ENCODE data around the gene ARHGAP24.

DNA sequence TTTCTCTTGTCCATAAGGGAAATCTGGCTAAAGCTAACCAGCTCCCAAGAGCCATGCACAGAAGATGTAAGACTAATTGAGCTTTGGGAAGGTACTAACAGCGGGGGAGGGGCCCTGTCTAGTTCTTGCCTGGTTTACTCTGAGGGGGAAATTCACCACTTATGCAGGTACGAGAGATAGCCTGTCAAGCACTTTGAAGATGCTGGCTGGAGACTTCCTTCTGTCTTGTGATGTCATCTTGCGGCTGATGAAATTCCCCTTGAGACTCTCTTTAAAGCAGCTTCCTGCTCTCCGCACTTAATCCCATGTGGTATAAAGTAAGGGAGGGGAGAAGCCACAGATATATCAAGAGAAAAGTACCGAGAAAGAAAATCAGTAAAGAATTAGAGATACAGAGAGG lies 539.6 kb downstream of the ARHGAP24 start:
- TF ChIP-seq JUN (IDR thresholded peaks at IDR 0.05; ENCODE audit: borderline replicate concordance, insufficient read depth, insufficient read length, low read depth) (no peak), POLR2A (IDR thresholded peaks at IDR 0.05; ENCODE audit: low read depth, low read length) (no peak), EZH2 (IDR thresholded peaks at IDR 0.05; ENCODE audit: borderline replicate concordance, low read depth, low read length, severe bottlenecking) (no peak), POLR2AphosphoS5 (IDR thresholded peaks at IDR 0.05; ENCODE audit: insufficient read depth, low read depth, low read length) (no peak), MYC (IDR thresholded peaks at IDR 0.05; ENCODE audit: low read depth, low read length) (no peak), FOS (IDR thresholded peaks at IDR 0.05; ENCODE audit: borderline replicate concordance, insufficient read depth, low read length) (no peak), GATA2 (IDR thresholded peaks at IDR 0.05; ENCODE audit: insufficient read depth, insufficient read length, low read depth, low read length) (no peak)
- TF ChIP-seq, protein P1, sequence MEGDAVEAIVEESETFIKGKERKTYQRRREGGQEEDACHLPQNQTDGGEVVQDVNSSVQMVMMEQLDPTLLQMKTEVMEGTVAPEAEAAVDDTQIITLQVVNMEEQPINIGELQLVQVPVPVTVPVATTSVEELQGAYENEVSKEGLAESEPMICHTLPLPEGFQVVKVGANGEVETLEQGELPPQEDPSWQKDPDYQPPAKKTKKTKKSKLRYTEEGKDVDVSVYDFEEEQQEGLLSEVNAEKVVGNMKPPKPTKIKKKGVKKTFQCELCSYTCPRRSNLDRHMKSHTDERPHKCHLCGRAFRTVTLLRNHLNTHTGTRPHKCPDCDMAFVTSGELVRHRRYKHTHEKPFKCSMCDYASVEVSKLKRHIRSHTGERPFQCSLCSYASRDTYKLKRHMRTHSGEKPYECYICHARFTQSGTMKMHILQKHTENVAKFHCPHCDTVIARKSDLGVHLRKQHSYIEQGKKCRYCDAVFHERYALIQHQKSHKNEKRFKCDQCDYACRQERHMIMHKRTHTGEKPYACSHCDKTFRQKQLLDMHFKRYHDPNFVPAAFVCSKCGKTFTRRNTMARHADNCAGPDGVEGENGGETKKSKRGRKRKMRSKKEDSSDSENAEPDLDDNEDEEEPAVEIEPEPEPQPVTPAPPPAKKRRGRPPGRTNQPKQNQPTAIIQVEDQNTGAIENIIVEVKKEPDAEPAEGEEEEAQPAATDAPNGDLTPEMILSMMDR (IDR thresholded peaks at IDR 0.05; ENCODE audit: extremely low read depth in 1 of 2, insufficient read depth in 1 of 2, low read depth in 1 of 2, low read length in 2 of 2): no peak
- TF ChIP-seq, protein P2, sequence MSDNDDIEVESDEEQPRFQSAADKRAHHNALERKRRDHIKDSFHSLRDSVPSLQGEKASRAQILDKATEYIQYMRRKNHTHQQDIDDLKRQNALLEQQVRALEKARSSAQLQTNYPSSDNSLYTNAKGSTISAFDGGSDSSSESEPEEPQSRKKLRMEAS (IDR thresholded peaks at IDR 0.05; ENCODE audit: insufficient read depth, insufficient read length): no peak

Measured in endothelial cell of umbilical vein (primary cell).